Psoas muscle (tissue), 8 donors: ENCODE data around the gene BANP. TPM values are rescaled to one million over a fixed set of nuclear protein-coding genes. Genes with fewer than 3 reads are reported as not detected.

Source experiments
- ATAC-seq, 4 donors: fragments of 200-7000 bp; cut with Tn5 transposase; one replicate each; pipeline ENCODE4 v1.9.1; 2020; ENCODE audit warnings: moderate library complexity in 3 of 4, mild to moderate bottlenecking in 2 of 4
- DNase-seq, 2 donors: peaks; one replicate each; pipeline ENCODE4 v3.0.0-alpha.2; 2020
- H3K27ac ChIP-seq: fragments of 200-600 bp; one replicate; pipeline ENCODE4 v1.8.0; 2022
- H3K27me3 ChIP-seq, 3 donors: fragments of 200-600 bp in 1 of 3; one replicate each; pipeline versions ENCODE4 v1.6.1 to v1.8.0; 2013 to 2022; ENCODE audit warnings: low read length in 2 of 3, mild to moderate bottlenecking in 2 of 3, moderate library complexity in 1 of 3; ENCODE audit not compliant: insufficient read depth in 3 of 3
- H3K36me3 ChIP-seq, 2 donors: fragments of 200-600 bp in 1 of 2; one replicate each; pipeline versions ENCODE4 v1.6.1 to v1.8.0; 2013 to 2022; ENCODE audit warnings: low read depth in 1 of 2, mild to moderate bottlenecking in 1 of 2, moderate library complexity in 1 of 2; ENCODE audit not compliant: insufficient read depth in 1 of 2
- H3K4me1 ChIP-seq: fragments of 200-600 bp; one replicate; pipeline ENCODE4 v1.8.0; 2022
- H3K4me3 ChIP-seq: fragments of 200-600 bp; one replicate; pipeline ENCODE4 v1.8.0; 2022; ENCODE audit warnings: mild to moderate bottlenecking
- H3K9me3 ChIP-seq: fragments of 200-600 bp; one replicate; pipeline ENCODE4 v1.8.0; 2022
- CTCF ChIP-seq: fragments of 200-600 bp; IDR thresholded peaks from one replicate; pipeline ENCODE4 v1.8.0; 2022; ENCODE audit warnings: antibody characterized with exemption
- WGBS, 3 donors: extraction: QIAGEN DNeasy Blood & Tissue Kit; methylation state at CpG; one replicate each; pipeline versions ENCODE4 v1.1.6 to v1.1.7; 2013; 5-methylcytosine and 5-hydroxymethylcytosine counted together
- intact Hi-C, 2 donors: fragments of 100-400 bp; cut with DNase I; formaldehyde crosslinking; loops; one replicate each; pipeline versions ENCODE4 v1.11.0 to v1.14.2; 2022
- polyA plus RNA-seq, 3 donors: library from polyadenylated mRNA; stranded (reverse); fragments of 200-250 nt; gene quantifications; one replicate each; pipeline ENCODE4 v1.2.3, GENCODE V29; 2013
- total RNA-seq, 4 donors: library from RNA; stranded (reverse); fragmentation: NEBNext Ultra II Directional in 2 of 4; extraction: Animal tissue kit (Norgen Biotek cat#: 25700) in 2 of 4; gene quantifications; one replicate each; pipeline versions ENCODE4 v1.2.1 to v1.2.4, GENCODE V29; 2021 to 2023
- donor health status: healthy with polysubstance abuse.
- donor health status: DM: no; HTN: no; CAD: no; lungs with moderate emphysema.
- donor health status: Bipolar disorder and iron deficiency.
- donor health status: healthy.
- donor health status: DM: yes; HTN: yes; CAD: no.
- donor health status: DM: no; HTN: no; CAD: no.
- donor health status: DM: no; HTN: no; CAD: no.
- donor health status: DM: yes; HTN: yes; CAD: no.

BANP gene
- total and polyA plus RNA-seq, 7 donors, result 7.7 to 15.3 (median 14.2) TPM

- WGBS, 3 donors, result 74 to 76% (median 76%) methylated on average over 17 of the region's 17 CpGs
- H3K27ac ChIP-seq, result no peak overlapping the region
- peak in 1 of 2 donors; percentile 28 for DNase-seq
- peaks cover 2 to 34% of the 10 kb centered on the region in 2 donors for H3K36me3 ChIP-seq
- H3K4me3 ChIP-seq, result no peak overlapping the region
- TF ChIP-seq CTCF, result no peak
- no peaks in the 10 kb centered on the region for H3K9me3 ChIP-seq
- no peaks in the 10 kb centered on the region for H3K4me1 ChIP-seq
- no peaks in the 10 kb centered on the region for H3K27me3 ChIP-seq
- intact Hi-C loops, result no loop called here
- ATAC-seq, result no peak
These were observed 127.0 kb downstream of the BANP start for GRCh38 chr16:88078111-88078775.

DNA sequence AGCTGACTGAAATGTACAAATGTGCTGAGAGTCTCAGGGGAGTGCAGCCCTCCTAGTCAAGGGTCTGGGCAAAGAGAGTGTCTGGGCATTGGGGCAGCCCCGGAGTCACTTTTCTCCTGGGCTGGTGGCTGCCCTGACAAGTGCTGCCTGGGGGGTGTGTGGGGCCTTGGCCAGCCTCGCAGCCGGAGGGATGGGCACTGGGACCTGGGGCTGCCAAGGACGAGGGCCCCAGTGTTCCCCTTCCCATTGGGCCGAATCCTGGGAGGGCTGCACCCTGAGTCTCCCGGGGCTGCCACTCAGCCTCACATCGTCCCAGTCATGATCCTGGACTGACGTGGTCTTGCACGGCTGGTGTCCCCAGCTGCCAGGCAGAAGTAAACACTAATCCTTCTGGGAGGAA, 132.3 kb downstream of the BANP start:
- Histone ChIP-seq H3K4me3 (no peak overlapping the region), H3K27me3 (peaks cover 0 to 2% (median 0%) of the 10 kb centered on the region in 3 donors), H3K9me3 (no peaks in the 10 kb centered on the region), H3K4me1 (no peaks in the 10 kb centered on the region), H3K27ac (no peak overlapping the region), H3K36me3 (peaks cover 2 to 7% of the 10 kb centered on the region in 2 donors)
- no peak for ATAC-seq
- no peak for DNase-seq
- intact Hi-C loops, result no loop called here
- TF ChIP-seq CTCF, result no peak
- WGBS, 3 donors, result 70 to 84% (median 76%) methylated on average over 9 of the region's 9 CpGs

- H3K4me3 ChIP-seq, result no peak overlapping the region
These were observed 133.6 kb downstream of the BANP start for GRCh38 chr16:88084881-88085280.

GRCh38 chr16:88086571-88087516, 135.6 kb downstream of the BANP start:
- no peak overlapping the region for H3K27ac ChIP-seq
- no peaks in the 10 kb centered on the region for H3K9me3 ChIP-seq
- H3K27me3 ChIP-seq, result peaks cover 0 to 8% (median 6%) of the 10 kb centered on the region in 3 donors
- peaks cover 6% of the 10 kb centered on the region for H3K4me1 ChIP-seq
- intact Hi-C loops, result no loop called here
- peaks cover 0 to 7% of the 10 kb centered on the region in 2 donors for H3K36me3 ChIP-seq
- TF ChIP-seq CTCF, result no peak
- DNase-seq (no peak), ATAC-seq (no peak)
- no peak overlapping the region for H3K4me3 ChIP-seq
- WGBS, 3 donors, result 76 to 77% (median 77%) methylated on average over 29 to 34 of the region's 34 CpGs

More at GRCh38 chr16:88084881-88085280, 133.6 kb downstream of the BANP start:
- WGBS, 3 donors, result 70 to 82% (median 75%) methylated on average over 3 of the region's 3 CpGs
- intact Hi-C loops, result no loop called here
- peaks cover 2 to 7% of the 10 kb centered on the region in 2 donors for H3K36me3 ChIP-seq
- no peaks in the 10 kb centered on the region for H3K4me1 ChIP-seq
- no peaks in the 10 kb centered on the region for H3K9me3 ChIP-seq
- peaks cover 0 to 5% (median 3%) of the 10 kb centered on the region in 3 donors for H3K27me3 ChIP-seq
- TF ChIP-seq CTCF, result no peak
- DNase-seq (no peak), ATAC-seq (no peak)
- no peak overlapping the region for H3K27ac ChIP-seq
